Activated CD8-positive, alpha-beta T cell treated with anti-CD3 and anti-CD28 coated beads for 36 hours (primary cell): ENCODE measurements around the gene ZNF581. TPM values are rescaled to one million over a fixed set of nuclear protein-coding genes. Genes with fewer than 3 reads are reported as not detected.

Source experiments
- ATAC-seq: fragments of 200-7000 bp; cut with Tn5 transposase; one replicate; pipeline ENCODE4 v1.10.0; 2021; ENCODE audit warnings: mild to moderate bottlenecking, moderate library complexity
- CTCF ChIA-PET: fragments of 350-600 bp; sonication (Branson Sonifier 250); formaldehyde crosslinking; loops from one replicate; lab custom pipeline; 2021; ENCODE audit warnings: antibody characterized with exemption; lab: Charles Lee
- POLR2A ChIA-PET: fragments of 350-600 bp; sonication (Branson Sonifier 250); formaldehyde crosslinking; loops from one replicate; lab custom pipeline; 2021; ENCODE audit warnings: antibody characterized with exemption; lab: Charles Lee
- DNase-seq: peaks from one replicate; pipeline ENCODE4 v3.0.0-alpha.2; 2020
- H3K27ac Mint-ChIP-seq: one replicate; pipeline ENCODE4 v1.8.0; 2021; ENCODE audit warnings: mild to moderate bottlenecking, mixed read lengths
- H3K27me3 Mint-ChIP-seq: one replicate; pipeline ENCODE4 v1.8.0; 2021; ENCODE audit warnings: mixed read lengths
- H3K36me3 Mint-ChIP-seq: one replicate; pipeline ENCODE4 v1.8.0; 2021; ENCODE audit warnings: low read depth, mixed read lengths
- H3K4me1 Mint-ChIP-seq: one replicate; pipeline ENCODE4 v1.8.0; 2021; ENCODE audit warnings: low read depth, mixed read lengths
- H3K4me3 Mint-ChIP-seq: one replicate; pipeline ENCODE4 v1.8.0; 2021; ENCODE audit warnings: mild to moderate bottlenecking, moderate library complexity, mixed read lengths
- H3K9me3 Mint-ChIP-seq: one replicate; pipeline ENCODE4 v1.8.0; 2021; ENCODE audit warnings: mixed read lengths
- intact Hi-C: fragments of 100-400 bp; cut with micrococcal nuclease; formaldehyde crosslinking; loops from one replicate; pipeline ENCODE4 v1.10.0; 2022
- total RNA-seq, 2 experiments: library from RNA; stranded (reverse); gene quantifications; one replicate each; pipeline ENCODE4 v1.2.3, GENCODE V29; 2021
- TF ChIP-seq, protein P1 (sequence below): fragments of 200-600 bp; IDR thresholded peaks from one replicate; pipeline ENCODE4 v1.8.0; 2022; ENCODE audit warnings: antibody characterized with exemption, mild to moderate bottlenecking

Gene ZNF581
- total RNA-seq, 2 experiments from 2014 or later: 30.4 to 34.5 TPM

DNA sequence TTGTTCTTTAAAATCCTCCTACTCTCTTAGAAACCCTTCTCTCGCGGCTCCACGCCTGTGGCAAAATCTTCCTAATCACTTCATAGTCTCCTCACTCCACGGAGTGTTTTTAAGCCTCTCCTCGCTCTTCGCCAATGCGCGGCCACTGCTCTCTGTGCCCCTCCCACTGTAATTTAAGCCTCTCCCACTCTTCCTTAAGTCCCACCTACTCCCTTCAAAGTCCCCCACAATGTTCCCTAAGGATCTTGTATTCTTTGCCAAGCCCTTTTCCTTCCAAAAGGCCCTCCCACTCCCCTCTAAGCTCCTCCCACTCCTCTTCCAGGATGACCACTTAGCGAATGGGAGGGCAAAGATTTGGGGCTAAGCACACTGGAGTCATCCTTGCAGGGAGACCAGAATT, 45.4 kb upstream of the ZNF581 start:
- peaks cover 20% of the 10 kb centered on the region for H3K4me1 Mint-ChIP-seq
- intact Hi-C loops: no loop called here
- no peak for DNase-seq
- POLR2A ChIA-PET: interaction anchor here (0.5 to 2.2 kb wide), 3 partner anchors 26 to 554 kb away, joined by 3 to 7 read pairs (median 3); partner anchors contain the start of gene ZNF784
- no peak for ATAC-seq
- H3K4me3 Mint-ChIP-seq: no peak overlapping the region
- CTCF ChIA-PET: interaction anchor here (1.0 to 4.0 kb wide), 2 partner anchors 12 to 35 kb away, joined by 3 to 24 read pairs; no protein-coding TSS in a partner anchor
- no peak overlapping the region for H3K27ac Mint-ChIP-seq
- peaks cover 39% of the 10 kb centered on the region for H3K36me3 Mint-ChIP-seq
- H3K9me3 Mint-ChIP-seq: peaks cover 2% of the 10 kb centered on the region
- H3K27me3 Mint-ChIP-seq: no peaks in the 10 kb centered on the region
- TF ChIP-seq, protein P1, sequence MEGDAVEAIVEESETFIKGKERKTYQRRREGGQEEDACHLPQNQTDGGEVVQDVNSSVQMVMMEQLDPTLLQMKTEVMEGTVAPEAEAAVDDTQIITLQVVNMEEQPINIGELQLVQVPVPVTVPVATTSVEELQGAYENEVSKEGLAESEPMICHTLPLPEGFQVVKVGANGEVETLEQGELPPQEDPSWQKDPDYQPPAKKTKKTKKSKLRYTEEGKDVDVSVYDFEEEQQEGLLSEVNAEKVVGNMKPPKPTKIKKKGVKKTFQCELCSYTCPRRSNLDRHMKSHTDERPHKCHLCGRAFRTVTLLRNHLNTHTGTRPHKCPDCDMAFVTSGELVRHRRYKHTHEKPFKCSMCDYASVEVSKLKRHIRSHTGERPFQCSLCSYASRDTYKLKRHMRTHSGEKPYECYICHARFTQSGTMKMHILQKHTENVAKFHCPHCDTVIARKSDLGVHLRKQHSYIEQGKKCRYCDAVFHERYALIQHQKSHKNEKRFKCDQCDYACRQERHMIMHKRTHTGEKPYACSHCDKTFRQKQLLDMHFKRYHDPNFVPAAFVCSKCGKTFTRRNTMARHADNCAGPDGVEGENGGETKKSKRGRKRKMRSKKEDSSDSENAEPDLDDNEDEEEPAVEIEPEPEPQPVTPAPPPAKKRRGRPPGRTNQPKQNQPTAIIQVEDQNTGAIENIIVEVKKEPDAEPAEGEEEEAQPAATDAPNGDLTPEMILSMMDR: no peak

DNA sequence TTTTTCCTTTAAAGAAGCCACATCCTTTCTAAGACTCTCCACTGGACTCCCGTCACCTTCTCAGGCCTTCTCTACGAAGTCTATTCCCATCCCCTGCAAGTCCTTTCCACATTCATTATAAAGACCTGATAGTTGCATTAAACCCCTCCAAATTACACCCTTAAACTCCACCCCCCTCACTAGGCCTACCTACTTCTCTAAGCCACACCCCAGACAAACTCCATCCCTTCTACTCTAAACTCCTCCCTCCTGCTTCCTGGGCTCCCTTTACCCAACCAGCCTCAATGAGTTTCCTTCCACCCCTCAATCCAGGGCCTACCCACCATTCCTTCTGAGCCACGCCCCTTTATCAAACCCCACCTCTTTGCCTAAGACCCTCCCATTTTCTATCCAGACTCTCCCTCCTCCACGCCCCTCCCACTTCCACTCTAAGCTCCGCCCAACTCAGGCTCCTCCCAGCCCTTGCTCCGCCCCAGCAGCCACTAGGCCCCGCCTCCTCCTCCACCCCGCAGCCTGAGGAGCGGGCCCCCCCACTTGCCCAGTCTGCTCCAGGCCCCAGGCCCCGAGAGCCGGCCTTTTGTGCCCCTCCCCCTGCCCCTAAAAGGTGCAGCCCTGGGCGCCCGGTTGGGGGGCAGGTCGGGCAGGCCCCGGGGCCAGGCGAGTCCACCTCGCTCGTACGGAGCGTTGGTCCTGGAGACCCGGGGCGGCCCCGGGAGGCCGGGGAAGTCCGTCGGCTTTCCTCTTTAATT, 44.6 kb upstream of the ZNF581 start:
- Mint-ChIP-seq H3K36me3 (peaks cover 39% of the 10 kb centered on the region), H3K4me1 (peaks cover 27% of the 10 kb centered on the region), H3K9me3 (peaks cover 4% of the 10 kb centered on the region), H3K4me3 (peak overlapping the region; percentile 88), H3K27me3 (no peaks in the 10 kb centered on the region), H3K27ac (peak overlapping the region; percentile 99)
- peak; percentile 96 for DNase-seq
- POLR2A ChIA-PET: interaction anchor here (0.9 to 2.2 kb wide), 7 partner anchors 13 to 122 kb away, joined by 3 to 8 read pairs (median 4); partner anchors contain the start of genes ZNF581, ZNF628 and ZNF784
- CTCF ChIA-PET: interaction anchor here (1.0 to 4.0 kb wide), 6 partner anchors 12 to 95 kb away, joined by 3 to 24 read pairs (median 5); no protein-coding TSS in a partner anchor
- peak; percentile 85 for ATAC-seq
- intact Hi-C loops: no loop called here
- TF ChIP-seq, protein P1: no peak

DNA sequence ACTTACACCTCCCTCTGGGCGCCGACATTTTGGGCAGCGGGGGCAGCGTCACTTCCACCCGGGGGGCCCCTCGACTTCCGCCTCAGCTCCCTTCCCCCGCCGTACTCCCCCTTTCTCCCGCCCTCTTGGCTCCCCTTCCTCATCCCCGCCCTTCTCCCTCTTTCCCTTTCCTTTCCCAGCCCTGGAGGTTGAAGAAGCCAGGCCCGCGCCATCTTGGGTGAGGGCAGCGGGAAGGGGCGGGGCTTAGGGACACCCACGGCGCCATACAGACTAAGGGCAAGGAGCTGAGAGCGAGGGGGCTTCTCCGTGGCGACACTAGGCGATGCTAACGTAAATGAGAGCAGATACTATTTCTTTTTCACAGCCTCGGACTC, 44.0 kb upstream of the ZNF581 start, which contains the start of gene FIZ1:
Gene FIZ1, minus strand, starts transcription at position 50 of the 374 bp plus-strand sequence. CDS start 1,652 bp downstream, outside the sequence.
- CTCF ChIA-PET: interaction anchor here (1.2 to 4.0 kb wide), 5 partner anchors 12 to 95 kb away, joined by 3 to 24 read pairs (median 6); no protein-coding TSS in a partner anchor
- intact Hi-C loops: no loop called here
- Mint-ChIP-seq H3K9me3 (peaks cover 4% of the 10 kb centered on the region), H3K27ac (peak within 1 kb of the TSS; percentile 99), H3K36me3 (peaks cover 39% of the 10 kb centered on the region), H3K4me3 (peak within 1 kb of the TSS; percentile 88), H3K4me1 (peaks cover 28% of the 10 kb centered on the region), H3K27me3 (no peaks in the 10 kb centered on the region)
- TF ChIP-seq, protein P1: no peak
- POLR2A ChIA-PET: interaction anchor here (0.6 to 2.2 kb wide), 10 partner anchors 14 to 396 kb away, joined by 3 to 8 read pairs (median 4); partner anchors contain the start of genes ZNF581, ZNF628 and ZNF784
- peak; percentile 74 for ATAC-seq
- peak; percentile 98 for DNase-seq

DNA sequence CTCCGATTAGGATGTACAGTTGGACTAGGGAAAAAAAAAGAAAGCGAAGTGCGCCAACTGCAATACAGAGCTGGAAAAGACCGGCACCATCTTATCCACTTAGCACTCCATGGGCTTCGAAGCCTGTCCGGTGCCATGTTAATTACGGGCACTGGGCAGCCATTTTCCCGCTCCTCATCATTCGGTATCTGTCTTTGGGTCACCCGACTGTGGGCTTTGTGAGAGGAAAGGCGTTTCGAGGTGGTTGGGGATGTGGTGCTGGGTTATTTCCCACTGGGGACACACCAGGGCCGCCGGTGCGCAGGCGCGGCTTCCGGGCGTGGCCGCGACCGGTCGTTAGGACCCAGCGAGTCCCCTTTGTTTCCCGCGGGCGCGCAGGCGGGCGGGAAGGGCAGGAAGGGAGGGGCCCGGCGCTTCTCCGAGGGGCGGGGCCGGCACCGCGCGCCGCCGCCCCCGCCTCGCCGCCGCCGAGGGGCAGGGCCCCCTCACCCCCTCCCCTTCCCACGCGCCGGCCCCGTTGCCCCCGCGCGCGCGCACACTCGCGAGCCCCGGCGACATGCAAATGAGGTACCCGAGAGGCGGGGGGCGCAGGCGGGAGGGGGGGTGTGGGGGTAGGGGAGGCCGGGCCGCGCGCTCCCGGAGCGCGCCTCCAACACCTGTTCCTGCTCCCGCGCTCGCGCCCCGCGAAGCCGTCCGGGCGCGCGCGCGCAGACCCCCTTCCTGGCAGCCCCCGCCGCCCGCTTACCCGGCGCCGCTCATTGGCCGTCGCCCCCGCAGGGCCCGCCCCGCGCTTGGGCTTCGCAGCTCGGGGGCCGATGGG, 43.4 kb upstream of the ZNF581 start, which contains the start of gene ZNF524:
Gene ZNF524, plus strand, starts transcription at position 447 of the 820 bp plus-strand sequence. CDS start 1,825 bp downstream, outside the sequence.
- TF ChIP-seq, protein P1: no peak
- ATAC-seq: peak; percentile 50
- peak; percentile 86 for DNase-seq
- peak within 1 kb of the TSS; percentile 99 for H3K27ac Mint-ChIP-seq
- H3K9me3 Mint-ChIP-seq: peaks cover 2% of the 10 kb centered on the region
- peaks cover 32% of the 10 kb centered on the region for H3K4me1 Mint-ChIP-seq
- no peaks in the 10 kb centered on the region for H3K27me3 Mint-ChIP-seq
- POLR2A ChIA-PET: interaction anchor here (0.6 to 2.2 kb wide), 9 partner anchors 14 to 397 kb away, joined by 3 to 8 read pairs (median 5); partner anchors contain the start of genes ZNF581, ZNF628 and ZNF784
- H3K36me3 Mint-ChIP-seq: peaks cover 34% of the 10 kb centered on the region
- CTCF ChIA-PET: interaction anchor here (1.3 to 4.0 kb wide), 4 partner anchors 26 to 96 kb away, joined by 4 to 24 read pairs (median 8); no protein-coding TSS in a partner anchor
- peak within 1 kb of the TSS; percentile 88 for H3K4me3 Mint-ChIP-seq
- intact Hi-C loops: no loop called here
